K562 (cell line): ENCODE data around the gene MRPS18B. TPM values are rescaled to one million over a fixed set of nuclear protein-coding genes. Genes with fewer than 3 reads are reported as not detected.

Experiments
- CHD4 ChIP-seq: fragments of 200-600 bp; sonication (generic); IDR thresholded peaks from 3 replicates; pipeline ENCODE4 v1.6.1; 2012; ENCODE audit warnings: low read depth, mild to moderate bottlenecking, mixed read lengths, low read length, inconsistent platforms; ENCODE audit not compliant: insufficient read depth, insufficient replicate concordance, poor library complexity, severe bottlenecking
- E2F3 ChIP-seq: fragments of 250-450 bp; sonication (Bioruptor Pico); IDR thresholded peaks from 2 replicates; pipeline ENCODE4 v1.4.0; 2020; ENCODE audit warnings: mild to moderate bottlenecking
- FOXA1 ChIP-seq: fragments of 450-650 bp; IDR thresholded peaks from 2 replicates; pipeline ENCODE4 v1.6.1; 2016; ENCODE audit warnings: mild to moderate bottlenecking, borderline replicate concordance
- KLF13 ChIP-seq: fragments of 450-650 bp; IDR thresholded peaks from 2 replicates; pipeline ENCODE4 v1.6.1; 2016; ENCODE audit warnings: missing genetic modification characterization, low read depth, mild to moderate bottlenecking, missing compliant biosample characterization, moderate library complexity, borderline replicate concordance
- PHF20 ChIP-seq: fragments of 450-650 bp; IDR thresholded peaks from 2 replicates; pipeline ENCODE4 v1.6.1; 2018; ENCODE audit not compliant: partially characterized antibody
- RNF2 ChIP-seq: sonication (generic); IDR thresholded peaks from 2 replicates; pipeline ENCODE4 v1.6.1; 2016
- SUPT5H ChIP-seq: fragments of 450-650 bp; IDR thresholded peaks from 2 replicates; pipeline ENCODE4 v1.6.1; 2016
- TEAD4 ChIP-seq, 2 experiments: sonication (generic) in 1 of 2; formaldehyde crosslinking in 1 of 2; IDR thresholded peaks; 2 replicates each; pipeline versions ENCODE4 v1.6.1 to v1.8.0; 2012 to 2022; ENCODE audit warnings: borderline replicate concordance in 1 of 2, inconsistent platforms in 1 of 2, low read length in 1 of 2, mild to moderate bottlenecking in 1 of 2, missing genetic modification reagents in 1 of 2
- ZNF175 ChIP-seq: fragments of 200-800 bp; sonication (Bioruptor generic); IDR thresholded peaks from 2 replicates; pipeline ENCODE4 v1.6.1; 2016; ENCODE audit warnings: low read depth, mild to moderate bottlenecking, missing genetic modification characterization, missing compliant biosample characterization
- ZNF24 ChIP-seq: fragments of 450-650 bp; IDR thresholded peaks from 2 replicates; pipeline ENCODE4 v1.6.1; 2016
- ZNF316 ChIP-seq: fragments of 450-650 bp; IDR thresholded peaks from 2 replicates; pipeline ENCODE4 v1.6.1; 2016
- ZNF79 ChIP-seq: fragments of 250-450 bp; sonication (Bioruptor Pico); IDR thresholded peaks from 2 replicates; pipeline ENCODE4 v1.4.0; 2020; ENCODE audit warnings: low read depth, mild to moderate bottlenecking, moderate library complexity
- polyA plus RNA-seq, 8 experiments: library from polyadenylated mRNA; depleted of rRNA in 4 of 8; stranded (reverse) in 5 of 8; unstranded in 3 of 8; fragments of >200 nt; fragmentation: Nextera tagmentation in 2 of 8; fragmentation: Illumina TruSeq in 1 of 8; extraction: Ambion mirVana in 2 of 8; extraction: Trizol in 1 of 8; gene quantifications; 2 replicates each; pipeline versions ENCODE4 v1.2.1 to v1.2.3, GENCODE V29; 2011 to 2014; ENCODE audit warnings: inconsistent platforms in 1 of 8, missing spikeins in 1 of 8
- total RNA-seq, 7 experiments: library from RNA; depleted of rRNA in 6 of 7; stranded (reverse); fragments of >200 nt in 6 of 7; fragmentation: Illumina TruSeq in 2 of 7; extraction: Trizol in 2 of 7; gene quantifications; 2 replicates each; pipeline versions ENCODE4 v1.2.1 to v1.2.3, GENCODE V29; 2011 to 2021; ENCODE audit warnings: low replicate concordance in 1 of 7
- TF ChIP-seq, protein P1 (sequence below): fragments of 200-800 bp; sonication (Bioruptor generic); IDR thresholded peaks from 2 replicates; pipeline ENCODE4 v1.6.1; 2017; ENCODE audit warnings: missing genetic modification characterization, missing compliant biosample characterization
- TF ChIP-seq, protein P2 (sequence below): fragments of 450-650 bp; IDR thresholded peaks from 2 replicates; pipeline ENCODE4 v1.6.1; 2016; ENCODE audit warnings: mild to moderate bottlenecking, moderate library complexity

Gene MRPS18B
- total and polyA plus RNA-seq, 9 of the 15 experiments (the other 6 are each of a cell fraction or from before 2014, with no cell fraction given) = 132 to 383 (median 178) TPM

DNA sequence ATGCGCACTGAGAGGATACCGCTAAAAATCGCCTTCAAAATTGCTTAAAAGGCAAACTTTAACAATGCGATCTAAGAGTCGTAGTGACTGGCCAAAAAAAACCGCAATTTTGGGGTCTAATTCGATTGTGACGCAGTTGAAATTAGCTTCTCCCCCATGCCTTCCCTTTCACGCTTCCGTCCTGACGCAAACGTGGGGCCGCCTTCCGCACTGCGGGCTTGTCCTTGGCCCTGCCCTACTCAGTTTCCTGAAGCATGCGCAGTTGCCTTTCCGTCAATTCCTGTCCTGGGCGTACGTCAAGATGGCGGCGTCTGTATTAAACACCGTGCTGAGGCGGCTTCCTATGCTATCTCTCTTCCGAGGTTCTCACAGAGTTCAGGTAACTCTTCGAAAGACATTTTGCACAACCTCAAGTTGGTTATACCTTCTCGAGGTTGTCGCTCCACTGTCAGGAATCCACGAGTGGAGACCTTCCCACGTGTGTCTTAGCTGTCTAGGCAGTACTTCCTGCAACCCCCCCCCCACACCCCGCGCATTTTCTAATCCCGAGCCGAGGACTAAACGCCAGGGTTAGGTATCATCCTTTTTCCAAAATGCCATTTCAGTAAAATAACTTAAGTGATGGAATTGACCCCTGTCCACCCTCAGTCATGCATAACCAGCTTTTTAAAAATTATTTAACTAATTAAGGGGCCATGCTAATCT, at the start of gene MRPS18B (continued):
- peak; percentile 36; the same call in 1 of the 2 replicates for TF ChIP-seq KLF13 (tag)
- peak; percentile 83 for TF ChIP-seq SUPT5H
- peak; percentile 92 for TF ChIP-seq PHF20
- TF ChIP-seq, protein P1, sequence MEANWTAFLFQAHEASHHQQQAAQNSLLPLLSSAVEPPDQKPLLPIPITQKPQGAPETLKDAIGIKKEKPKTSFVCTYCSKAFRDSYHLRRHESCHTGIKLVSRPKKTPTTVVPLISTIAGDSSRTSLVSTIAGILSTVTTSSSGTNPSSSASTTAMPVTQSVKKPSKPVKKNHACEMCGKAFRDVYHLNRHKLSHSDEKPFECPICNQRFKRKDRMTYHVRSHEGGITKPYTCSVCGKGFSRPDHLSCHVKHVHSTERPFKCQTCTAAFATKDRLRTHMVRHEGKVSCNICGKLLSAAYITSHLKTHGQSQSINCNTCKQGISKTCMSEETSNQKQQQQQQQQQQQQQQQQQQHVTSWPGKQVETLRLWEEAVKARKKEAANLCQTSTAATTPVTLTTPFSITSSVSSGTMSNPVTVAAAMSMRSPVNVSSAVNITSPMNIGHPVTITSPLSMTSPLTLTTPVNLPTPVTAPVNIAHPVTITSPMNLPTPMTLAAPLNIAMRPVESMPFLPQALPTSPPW (CRISPR knock-in tag) = peak; percentile 94
- TF ChIP-seq, protein P2, sequence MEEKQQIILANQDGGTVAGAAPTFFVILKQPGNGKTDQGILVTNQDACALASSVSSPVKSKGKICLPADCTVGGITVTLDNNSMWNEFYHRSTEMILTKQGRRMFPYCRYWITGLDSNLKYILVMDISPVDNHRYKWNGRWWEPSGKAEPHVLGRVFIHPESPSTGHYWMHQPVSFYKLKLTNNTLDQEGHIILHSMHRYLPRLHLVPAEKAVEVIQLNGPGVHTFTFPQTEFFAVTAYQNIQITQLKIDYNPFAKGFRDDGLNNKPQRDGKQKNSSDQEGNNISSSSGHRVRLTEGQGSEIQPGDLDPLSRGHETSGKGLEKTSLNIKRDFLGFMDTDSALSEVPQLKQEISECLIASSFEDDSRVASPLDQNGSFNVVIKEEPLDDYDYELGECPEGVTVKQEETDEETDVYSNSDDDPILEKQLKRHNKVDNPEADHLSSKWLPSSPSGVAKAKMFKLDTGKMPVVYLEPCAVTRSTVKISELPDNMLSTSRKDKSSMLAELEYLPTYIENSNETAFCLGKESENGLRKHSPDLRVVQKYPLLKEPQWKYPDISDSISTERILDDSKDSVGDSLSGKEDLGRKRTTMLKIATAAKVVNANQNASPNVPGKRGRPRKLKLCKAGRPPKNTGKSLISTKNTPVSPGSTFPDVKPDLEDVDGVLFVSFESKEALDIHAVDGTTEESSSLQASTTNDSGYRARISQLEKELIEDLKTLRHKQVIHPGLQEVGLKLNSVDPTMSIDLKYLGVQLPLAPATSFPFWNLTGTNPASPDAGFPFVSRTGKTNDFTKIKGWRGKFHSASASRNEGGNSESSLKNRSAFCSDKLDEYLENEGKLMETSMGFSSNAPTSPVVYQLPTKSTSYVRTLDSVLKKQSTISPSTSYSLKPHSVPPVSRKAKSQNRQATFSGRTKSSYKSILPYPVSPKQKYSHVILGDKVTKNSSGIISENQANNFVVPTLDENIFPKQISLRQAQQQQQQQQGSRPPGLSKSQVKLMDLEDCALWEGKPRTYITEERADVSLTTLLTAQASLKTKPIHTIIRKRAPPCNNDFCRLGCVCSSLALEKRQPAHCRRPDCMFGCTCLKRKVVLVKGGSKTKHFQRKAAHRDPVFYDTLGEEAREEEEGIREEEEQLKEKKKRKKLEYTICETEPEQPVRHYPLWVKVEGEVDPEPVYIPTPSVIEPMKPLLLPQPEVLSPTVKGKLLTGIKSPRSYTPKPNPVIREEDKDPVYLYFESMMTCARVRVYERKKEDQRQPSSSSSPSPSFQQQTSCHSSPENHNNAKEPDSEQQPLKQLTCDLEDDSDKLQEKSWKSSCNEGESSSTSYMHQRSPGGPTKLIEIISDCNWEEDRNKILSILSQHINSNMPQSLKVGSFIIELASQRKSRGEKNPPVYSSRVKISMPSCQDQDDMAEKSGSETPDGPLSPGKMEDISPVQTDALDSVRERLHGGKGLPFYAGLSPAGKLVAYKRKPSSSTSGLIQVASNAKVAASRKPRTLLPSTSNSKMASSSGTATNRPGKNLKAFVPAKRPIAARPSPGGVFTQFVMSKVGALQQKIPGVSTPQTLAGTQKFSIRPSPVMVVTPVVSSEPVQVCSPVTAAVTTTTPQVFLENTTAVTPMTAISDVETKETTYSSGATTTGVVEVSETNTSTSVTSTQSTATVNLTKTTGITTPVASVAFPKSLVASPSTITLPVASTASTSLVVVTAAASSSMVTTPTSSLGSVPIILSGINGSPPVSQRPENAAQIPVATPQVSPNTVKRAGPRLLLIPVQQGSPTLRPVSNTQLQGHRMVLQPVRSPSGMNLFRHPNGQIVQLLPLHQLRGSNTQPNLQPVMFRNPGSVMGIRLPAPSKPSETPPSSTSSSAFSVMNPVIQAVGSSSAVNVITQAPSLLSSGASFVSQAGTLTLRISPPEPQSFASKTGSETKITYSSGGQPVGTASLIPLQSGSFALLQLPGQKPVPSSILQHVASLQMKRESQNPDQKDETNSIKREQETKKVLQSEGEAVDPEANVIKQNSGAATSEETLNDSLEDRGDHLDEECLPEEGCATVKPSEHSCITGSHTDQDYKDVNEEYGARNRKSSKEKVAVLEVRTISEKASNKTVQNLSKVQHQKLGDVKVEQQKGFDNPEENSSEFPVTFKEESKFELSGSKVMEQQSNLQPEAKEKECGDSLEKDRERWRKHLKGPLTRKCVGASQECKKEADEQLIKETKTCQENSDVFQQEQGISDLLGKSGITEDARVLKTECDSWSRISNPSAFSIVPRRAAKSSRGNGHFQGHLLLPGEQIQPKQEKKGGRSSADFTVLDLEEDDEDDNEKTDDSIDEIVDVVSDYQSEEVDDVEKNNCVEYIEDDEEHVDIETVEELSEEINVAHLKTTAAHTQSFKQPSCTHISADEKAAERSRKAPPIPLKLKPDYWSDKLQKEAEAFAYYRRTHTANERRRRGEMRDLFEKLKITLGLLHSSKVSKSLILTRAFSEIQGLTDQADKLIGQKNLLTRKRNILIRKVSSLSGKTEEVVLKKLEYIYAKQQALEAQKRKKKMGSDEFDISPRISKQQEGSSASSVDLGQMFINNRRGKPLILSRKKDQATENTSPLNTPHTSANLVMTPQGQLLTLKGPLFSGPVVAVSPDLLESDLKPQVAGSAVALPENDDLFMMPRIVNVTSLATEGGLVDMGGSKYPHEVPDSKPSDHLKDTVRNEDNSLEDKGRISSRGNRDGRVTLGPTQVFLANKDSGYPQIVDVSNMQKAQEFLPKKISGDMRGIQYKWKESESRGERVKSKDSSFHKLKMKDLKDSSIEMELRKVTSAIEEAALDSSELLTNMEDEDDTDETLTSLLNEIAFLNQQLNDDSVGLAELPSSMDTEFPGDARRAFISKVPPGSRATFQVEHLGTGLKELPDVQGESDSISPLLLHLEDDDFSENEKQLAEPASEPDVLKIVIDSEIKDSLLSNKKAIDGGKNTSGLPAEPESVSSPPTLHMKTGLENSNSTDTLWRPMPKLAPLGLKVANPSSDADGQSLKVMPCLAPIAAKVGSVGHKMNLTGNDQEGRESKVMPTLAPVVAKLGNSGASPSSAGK = peak; percentile 57; the same call in 1 of the 2 replicates
- TF ChIP-seq ZNF316 = peak; percentile 87
- TF ChIP-seq ZNF24 = peak; percentile 50; the same call in 1 of the 2 replicates
- peak; percentile 86 for TF ChIP-seq E2F3
- no peak for TF ChIP-seq FOXA1
- peak; percentile 36; the same call in 1 of the 2 replicates for TF ChIP-seq RNF2
- TF ChIP-seq ZNF175 (CRISPR knock-in tag) = 0 out of 2 replicates have a peak, but pooled peaks have one; percentile 27
- TF ChIP-seq TEAD4 (IDR thresholded peaks at IDR 0.05; ENCODE audit: low read length) = peak; percentile 57
- TF ChIP-seq TEAD4 (CRISPR knock-in tag; IDR thresholded peaks at IDR 0.05; ENCODE audit: borderline replicate concordance) = no peak
- peak; percentile 68 for TF ChIP-seq ZNF79 (CRISPR knock-in tag)
- TF ChIP-seq CHD4 = no peak
